ENCODE data around the gene PTPRM.

GRCh38 chr18:7657937-7658336 lies 90.8 kb downstream of the PTPRM start:
- TF ChIP-seq YY1 (IDR thresholded peaks at IDR 0.05; ENCODE audit: insufficient read depth, insufficient read length) (no peak), SUZ12 (IDR thresholded peaks at IDR 0.05; ENCODE audit: extremely low read depth, insufficient read depth, insufficient read length) (no peak), ZNF274 (IDR thresholded peaks at IDR 0.05; ENCODE audit: low read depth, low read length) (no peak)
